AG04449 (cell line): ENCODE data around the gene OR7E24.

ENCODE experiments used
- CTCF ChIA-PET: fragments of 350-600 bp; formaldehyde crosslinking; extraction: SDS; loops from one replicate; lab custom pipeline; 2021; ENCODE audit warnings: antibody characterized with exemption; lab: Yijun Ruan, JAX
- POLR2A ChIA-PET: fragments of 400-600, 350-600 bp; formaldehyde crosslinking; extraction: SDS; loops from one replicate; lab custom pipeline; 2020; ENCODE audit warnings: antibody characterized with exemption, inconsistent platforms; lab: Yijun Ruan, JAX
- DNase-seq: peaks from one replicate; pipeline ENCODE4 v3.0.0-alpha.2; 2010; ENCODE audit warnings: low read depth, low spot score
- H3K4me3 ChIP-seq: 2 replicates; pipeline ENCODE4 v1.5.1; 2011; ENCODE audit warnings: low read depth, mild to moderate bottlenecking, control low read depth, low read length
- CTCF ChIP-seq: IDR thresholded peaks from one replicate; pipeline ENCODE4 v1.5.1; 2011; ENCODE audit warnings: mild to moderate bottlenecking, moderate library complexity, low read length, control low read depth, inconsistent platforms; ENCODE audit not compliant: insufficient read depth; ENCODE audit errors: missing control alignments

Gene OR7E24

GRCh38 chr19:9295411-9295849 is 44.7 kb downstream of the OR7E24 start:
- TF ChIP-seq CTCF, result no peak
- H3K4me3 ChIP-seq, result no peak overlapping the region
- DNase-seq, result no peak
- ChIA-PET CTCF (no interaction called here), POLR2A (no interaction called here)

DNA sequence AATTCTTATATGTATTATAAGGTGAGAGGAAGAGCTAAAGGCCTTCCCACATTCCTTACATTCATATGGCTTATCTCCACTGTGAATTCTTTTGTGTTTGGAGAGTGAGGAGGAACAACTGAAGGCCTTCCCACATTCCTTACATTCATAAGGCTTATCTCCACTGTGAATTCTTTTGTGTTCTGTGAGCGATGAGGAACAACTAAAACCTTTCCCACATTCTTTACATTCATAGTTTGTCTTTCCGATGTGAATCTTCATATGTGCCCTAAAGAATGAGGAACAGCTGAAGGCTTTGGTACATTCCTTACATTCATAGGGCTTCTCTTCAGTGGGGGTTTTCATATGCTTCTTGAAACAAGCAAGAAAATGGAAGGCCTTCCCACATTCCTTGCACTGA is 45.6 kb downstream of the OR7E24 start:
- no peak overlapping the region for H3K4me3 ChIP-seq
- CTCF ChIA-PET, result no interaction called here
- POLR2A ChIA-PET, result no interaction called here
- no peak for TF ChIP-seq CTCF
- no peak for DNase-seq
